GM13976 (cell line): ENCODE results near the gene ROCK1.
"Not testable (repeated sequence)": the region's sequence is repeated elsewhere in the genome, so short reads cannot be mapped to it uniquely, and the experiment has no call there.

ENCODE experiments used
- DNase-seq: peaks from one replicate; pipeline ENCODE4 v3.0.0; 2012; ENCODE audit warnings: low spot score
- in situ Hi-C: fragments of 300-500 bp; cut with MboI; formaldehyde crosslinking; loops from one replicate; pipeline ENCODE4 v1.12.0; 2022; ENCODE audit warnings: low sequenced_read_pairs, mixed read lengths, inconsistent platforms; ENCODE audit not compliant: unreplicated experiment
- TF ChIP-seq, protein P1 (sequence below): IDR thresholded peaks from 2 replicates; pipeline ENCODE4 v1.5.1; 2012; ENCODE audit warnings: borderline replicate concordance, mild to moderate bottlenecking; ENCODE audit not compliant: insufficient read depth; ENCODE audit errors: extremely low read depth, missing control alignments, control extremely low read depth

ROCK1 gene

DNA sequence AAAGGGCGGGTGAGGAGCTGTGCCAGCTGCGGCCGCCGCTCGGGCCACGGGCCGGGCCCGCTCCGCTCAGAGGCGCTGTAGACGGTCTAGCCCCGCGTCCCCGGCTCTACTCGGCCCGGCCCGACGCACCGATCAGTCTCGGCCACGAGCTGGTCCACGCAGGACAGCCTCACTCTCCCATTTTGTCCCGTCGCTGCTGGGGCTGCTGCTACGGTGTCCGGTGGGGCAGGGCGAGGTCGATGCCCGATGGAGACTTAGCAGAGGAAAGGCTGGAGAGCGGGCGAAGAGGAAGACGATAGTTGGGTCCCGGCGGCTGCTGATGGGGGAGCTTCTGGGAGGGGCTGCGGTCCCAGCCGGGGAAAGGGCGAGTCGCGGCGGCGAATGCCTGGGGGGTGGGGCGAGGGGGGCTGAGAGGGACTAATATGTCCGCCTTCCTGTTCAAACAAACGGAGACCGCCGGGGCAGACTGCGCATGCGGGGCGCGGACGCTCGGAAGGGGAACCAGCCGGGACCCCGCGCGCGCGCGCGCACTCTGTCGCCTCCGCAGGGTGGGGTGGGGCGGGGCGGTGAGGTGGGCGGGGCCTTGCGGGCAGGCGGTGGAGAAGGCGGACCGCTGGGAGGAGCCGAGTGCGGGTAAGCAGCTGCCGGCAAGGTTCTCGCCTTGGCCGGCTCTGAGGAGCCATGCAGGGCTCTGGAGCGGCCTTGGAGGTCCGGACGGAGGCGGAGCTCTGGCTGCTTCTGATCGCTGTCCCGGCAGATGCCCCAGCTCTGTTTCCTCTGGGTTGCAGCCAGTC lies at the start of gene ROCK1:
Gene ROCK1, minus strand, starts transcription at position 468 of the 794 bp plus-strand sequence. CDS start 903 bp downstream, outside the sequence.
- DNase-seq: peak; percentile 96
- in situ Hi-C loops: no loop called here
- TF ChIP-seq, protein P1, sequence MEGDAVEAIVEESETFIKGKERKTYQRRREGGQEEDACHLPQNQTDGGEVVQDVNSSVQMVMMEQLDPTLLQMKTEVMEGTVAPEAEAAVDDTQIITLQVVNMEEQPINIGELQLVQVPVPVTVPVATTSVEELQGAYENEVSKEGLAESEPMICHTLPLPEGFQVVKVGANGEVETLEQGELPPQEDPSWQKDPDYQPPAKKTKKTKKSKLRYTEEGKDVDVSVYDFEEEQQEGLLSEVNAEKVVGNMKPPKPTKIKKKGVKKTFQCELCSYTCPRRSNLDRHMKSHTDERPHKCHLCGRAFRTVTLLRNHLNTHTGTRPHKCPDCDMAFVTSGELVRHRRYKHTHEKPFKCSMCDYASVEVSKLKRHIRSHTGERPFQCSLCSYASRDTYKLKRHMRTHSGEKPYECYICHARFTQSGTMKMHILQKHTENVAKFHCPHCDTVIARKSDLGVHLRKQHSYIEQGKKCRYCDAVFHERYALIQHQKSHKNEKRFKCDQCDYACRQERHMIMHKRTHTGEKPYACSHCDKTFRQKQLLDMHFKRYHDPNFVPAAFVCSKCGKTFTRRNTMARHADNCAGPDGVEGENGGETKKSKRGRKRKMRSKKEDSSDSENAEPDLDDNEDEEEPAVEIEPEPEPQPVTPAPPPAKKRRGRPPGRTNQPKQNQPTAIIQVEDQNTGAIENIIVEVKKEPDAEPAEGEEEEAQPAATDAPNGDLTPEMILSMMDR: no peak

DNA sequence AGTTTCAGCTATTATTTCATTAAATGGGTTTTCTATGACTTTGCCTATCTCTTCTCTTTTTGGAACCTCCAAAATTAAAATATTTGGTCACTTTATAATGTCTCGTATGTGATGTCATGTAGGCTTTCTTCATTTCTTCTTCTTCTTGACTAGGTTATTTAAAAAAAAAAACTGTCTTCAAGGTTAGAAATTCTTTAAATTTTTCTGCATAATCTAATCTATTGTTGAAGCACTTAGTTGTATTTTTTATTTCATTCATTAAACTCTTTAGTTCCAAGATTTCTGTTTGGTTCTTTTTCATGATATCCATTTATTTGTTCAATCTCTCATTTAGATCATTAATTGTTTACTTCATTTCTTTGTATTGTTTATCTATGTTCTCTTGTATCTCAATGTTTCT lies 43.8 kb upstream of the ROCK1 start:
- no peak for DNase-seq
- in situ Hi-C loops: no loop called here
- TF ChIP-seq, protein P1: no peak

DNA sequence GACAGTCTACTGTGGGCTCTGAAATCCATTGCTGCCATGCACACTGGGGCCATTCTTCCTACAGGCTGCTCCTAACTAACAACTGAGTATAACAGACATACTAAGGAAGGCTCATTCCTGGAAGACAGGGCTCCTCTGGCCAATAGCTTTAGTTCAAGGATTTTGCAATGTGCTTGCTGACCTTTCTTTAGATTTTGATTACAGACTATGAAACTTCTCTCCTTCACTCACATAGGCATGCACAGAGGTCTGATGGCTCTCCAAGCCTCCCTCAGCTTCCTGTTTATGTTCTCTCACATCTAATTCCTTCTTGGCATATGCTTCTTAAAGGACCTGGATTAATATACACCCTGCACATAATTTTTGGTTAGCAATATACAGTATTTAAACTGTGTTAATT lies 34.4 kb upstream of the ROCK1 start:
- TF ChIP-seq, protein P1: no peak

DNA sequence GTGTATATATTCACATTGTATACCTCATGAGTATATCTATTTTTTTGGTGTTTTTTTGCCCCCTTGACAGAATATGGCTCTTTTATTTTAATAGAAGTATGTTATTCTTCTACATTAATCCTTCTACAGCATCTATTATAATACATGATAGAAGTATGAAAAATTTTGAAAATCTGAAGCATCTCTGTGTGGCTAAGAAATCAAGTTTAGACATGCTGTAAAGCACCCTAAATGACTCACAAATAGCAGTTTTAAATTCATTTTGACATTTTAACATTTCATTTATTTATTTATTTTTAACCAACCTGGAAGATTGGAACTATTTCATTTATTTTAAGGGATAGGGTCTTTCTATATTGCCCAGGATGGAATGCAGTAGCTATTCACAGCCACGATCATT lies 33.8 kb upstream of the ROCK1 start:
- no peak for DNase-seq
- TF ChIP-seq, protein P1: no peak
- in situ Hi-C loops: no loop called here

More for the DNA sequence above, 34.4 kb upstream of the ROCK1 start:
- in situ Hi-C loops: no loop called here
- DNase-seq: no peak

DNA sequence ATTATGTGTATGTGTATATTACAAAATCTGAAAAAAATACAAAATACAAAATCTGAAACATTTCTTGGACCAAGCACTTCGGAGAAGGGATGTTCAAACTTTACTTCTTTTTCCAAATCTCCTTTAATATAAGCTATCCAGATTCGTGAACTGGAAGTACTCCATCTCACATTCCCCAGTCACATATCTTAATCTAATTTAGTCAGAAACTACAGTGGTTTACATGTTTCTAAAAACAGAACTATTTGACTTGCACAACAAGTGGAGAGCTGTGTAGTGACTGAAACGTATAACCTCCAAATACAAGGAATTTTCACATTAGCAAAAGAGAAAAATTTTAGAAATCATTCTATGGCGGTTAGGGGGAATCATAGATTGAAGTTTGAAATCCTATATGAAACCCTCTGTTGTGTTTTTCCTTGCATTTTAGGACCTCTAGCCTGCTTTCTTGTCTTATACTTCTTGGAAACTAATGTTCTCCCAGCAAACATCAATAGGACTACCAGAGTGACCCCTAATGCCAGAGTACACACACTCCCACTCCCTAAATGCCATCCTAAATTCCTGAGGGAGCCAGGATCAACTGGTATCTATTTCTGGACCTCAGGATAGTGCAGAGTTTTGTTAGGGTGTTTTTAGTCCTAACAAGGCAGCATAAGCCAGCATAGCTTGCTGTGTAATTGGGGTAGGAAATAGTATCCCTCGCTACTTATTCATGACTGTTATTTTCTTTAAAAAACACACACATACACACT lies 30.2 kb upstream of the ROCK1 start:
- TF ChIP-seq, protein P1: no peak
- no peak for DNase-seq
- in situ Hi-C loops: no loop called here

DNA sequence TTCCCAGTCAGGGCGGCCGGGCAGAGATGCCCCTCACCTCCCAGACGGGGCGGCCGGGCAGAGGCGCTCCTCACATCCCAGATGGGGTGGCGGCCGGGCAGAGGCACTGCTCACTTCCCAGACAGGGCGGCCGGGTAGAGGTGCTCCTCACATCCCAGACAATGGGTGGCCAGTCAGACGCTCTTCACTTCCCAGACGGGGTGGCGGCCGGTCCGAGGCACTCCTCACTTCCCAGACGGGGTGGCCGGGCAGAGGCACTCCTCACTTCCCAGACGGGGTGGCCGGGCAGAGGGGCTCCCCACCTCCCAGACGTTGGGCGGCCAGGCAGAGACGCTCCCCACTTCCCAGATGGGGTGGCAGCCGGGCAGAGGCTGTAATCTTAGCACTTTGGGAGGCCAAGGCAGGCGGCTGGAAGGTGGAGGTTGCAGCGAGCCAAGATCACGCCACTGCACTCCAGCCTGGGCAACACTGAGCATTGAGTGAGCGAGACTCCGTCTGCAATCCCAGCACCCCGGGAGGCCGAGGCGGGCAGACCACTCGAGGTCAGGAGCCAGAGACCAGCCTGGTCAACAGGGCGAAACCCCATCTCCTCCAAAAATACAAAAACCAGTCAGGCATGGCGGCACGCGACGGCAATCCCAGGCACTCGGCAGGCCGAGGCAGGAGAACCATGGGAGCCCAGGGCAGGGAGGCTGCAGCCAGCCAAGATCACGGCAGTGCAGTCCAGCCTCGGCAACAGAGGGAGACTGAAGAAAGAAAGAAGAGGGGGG lies 26.3 kb upstream of the ROCK1 start:
- DNase-seq: not testable (repeated sequence)

DNA sequence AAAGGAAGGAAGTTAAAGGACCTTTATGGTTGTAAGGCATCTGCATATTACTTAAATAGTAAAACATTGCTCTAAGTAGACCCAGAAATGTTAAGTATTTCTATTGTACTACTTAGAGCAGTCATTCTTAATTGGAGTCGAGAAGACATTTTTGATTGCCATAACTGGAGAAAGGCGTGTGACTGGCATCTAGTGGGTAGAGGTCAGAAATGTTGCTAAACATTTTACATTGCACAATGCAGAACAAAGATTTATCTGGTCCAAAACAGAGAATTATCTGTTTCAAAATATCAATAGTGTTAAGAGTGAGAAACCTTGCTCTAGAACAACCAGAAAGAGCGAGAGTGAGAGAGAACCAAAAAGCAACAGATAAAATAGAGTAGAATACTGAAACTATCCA lies 23.3 kb upstream of the ROCK1 start:
- TF ChIP-seq, protein P1: no peak
- peak; percentile 28 for DNase-seq
- in situ Hi-C loops: no loop called here

More for the DNA sequence above, 26.3 kb upstream of the ROCK1 start:
- in situ Hi-C loops: not testable (repeated sequence)
